Esophagus muscularis mucosa (tissue), 4 donors: ENCODE measurements around the gene PCP2.

Experiments used
- EP300 ChIP-seq: sonication (generic); formaldehyde crosslinking; IDR thresholded peaks from one replicate; pipeline ENCODE4 v1.6.1; 2017; ENCODE audit warnings: antibody characterized with exemption
- POLR2A ChIP-seq: fragments of 450-650 bp; IDR thresholded peaks from one replicate; pipeline ENCODE4 v1.6.1; 2017; ENCODE audit warnings: antibody characterized with exemption, moderate library complexity, mild to moderate bottlenecking, low read depth
- POLR2AphosphoS5 ChIP-seq, 2 donors: sonication (generic); formaldehyde crosslinking; IDR thresholded peaks; one replicate each; pipeline ENCODE4 v1.6.1; 2017; ENCODE audit warnings: antibody characterized with exemption in 2 of 2
- TF ChIP-seq, protein P1 (sequence below), 3 experiments: fragments of 200-600 bp in 2 of 3; fragments of 450-650 bp in 1 of 3; sonication (generic) in 2 of 3; IDR thresholded peaks; one replicate each; pipeline ENCODE4 v1.5.1; 2017 to 2019; ENCODE audit warnings: antibody characterized with exemption in 3 of 3, mild to moderate bottlenecking in 2 of 3, moderate library complexity in 1 of 3

DNA sequence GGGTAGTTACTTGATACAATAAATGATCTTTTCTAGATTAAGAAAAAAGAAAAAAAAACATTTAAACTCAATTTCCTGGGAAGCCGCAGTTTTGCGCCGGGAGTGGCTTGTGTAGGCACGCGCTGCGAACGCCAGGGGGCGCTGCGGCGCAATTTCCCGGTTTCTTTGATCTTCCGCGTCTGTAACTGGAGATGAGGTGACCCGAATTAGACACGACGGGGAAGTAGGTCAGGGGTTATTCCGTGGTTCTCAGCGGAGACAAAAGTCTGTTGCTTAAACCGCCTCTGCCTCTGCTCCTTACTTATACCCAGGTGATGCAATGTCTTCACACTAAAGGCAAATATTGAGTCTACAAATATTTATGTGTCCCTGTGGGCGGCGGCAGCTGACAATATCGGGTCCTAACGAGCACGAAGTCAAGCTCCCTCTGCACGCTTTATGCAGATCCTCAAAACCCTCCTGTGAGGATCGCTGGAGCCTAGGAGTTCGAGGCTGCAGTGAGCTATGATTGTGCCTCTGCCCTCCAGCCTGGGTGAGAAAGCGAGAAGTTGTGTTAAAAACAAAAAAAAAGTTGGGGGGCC lies 18.6 kb upstream of the PCP2 start:
- TF ChIP-seq EP300 (no peak), POLR2A (no peak), POLR2AphosphoS5 (IDR thresholded peaks at IDR 0.05) (peak in 1 of 2 donors; percentile 56)
- TF ChIP-seq, protein P1, sequence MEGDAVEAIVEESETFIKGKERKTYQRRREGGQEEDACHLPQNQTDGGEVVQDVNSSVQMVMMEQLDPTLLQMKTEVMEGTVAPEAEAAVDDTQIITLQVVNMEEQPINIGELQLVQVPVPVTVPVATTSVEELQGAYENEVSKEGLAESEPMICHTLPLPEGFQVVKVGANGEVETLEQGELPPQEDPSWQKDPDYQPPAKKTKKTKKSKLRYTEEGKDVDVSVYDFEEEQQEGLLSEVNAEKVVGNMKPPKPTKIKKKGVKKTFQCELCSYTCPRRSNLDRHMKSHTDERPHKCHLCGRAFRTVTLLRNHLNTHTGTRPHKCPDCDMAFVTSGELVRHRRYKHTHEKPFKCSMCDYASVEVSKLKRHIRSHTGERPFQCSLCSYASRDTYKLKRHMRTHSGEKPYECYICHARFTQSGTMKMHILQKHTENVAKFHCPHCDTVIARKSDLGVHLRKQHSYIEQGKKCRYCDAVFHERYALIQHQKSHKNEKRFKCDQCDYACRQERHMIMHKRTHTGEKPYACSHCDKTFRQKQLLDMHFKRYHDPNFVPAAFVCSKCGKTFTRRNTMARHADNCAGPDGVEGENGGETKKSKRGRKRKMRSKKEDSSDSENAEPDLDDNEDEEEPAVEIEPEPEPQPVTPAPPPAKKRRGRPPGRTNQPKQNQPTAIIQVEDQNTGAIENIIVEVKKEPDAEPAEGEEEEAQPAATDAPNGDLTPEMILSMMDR (IDR thresholded peaks at IDR 0.05) = peak in 2 of 3 experiments; percentile 95 to 98
